ENCODE measurements around the gene NUAK2. TPM values are rescaled to one million over a fixed set of nuclear protein-coding genes. Genes with fewer than 3 reads are reported as not detected.

The NUAK2 gene
- total and polyA plus RNA-seq, 2 donors (not counting 3 experiments of a cell fraction or from before 2014, with no cell fraction given), result 1.8 to 2.5 TPM

DNA sequence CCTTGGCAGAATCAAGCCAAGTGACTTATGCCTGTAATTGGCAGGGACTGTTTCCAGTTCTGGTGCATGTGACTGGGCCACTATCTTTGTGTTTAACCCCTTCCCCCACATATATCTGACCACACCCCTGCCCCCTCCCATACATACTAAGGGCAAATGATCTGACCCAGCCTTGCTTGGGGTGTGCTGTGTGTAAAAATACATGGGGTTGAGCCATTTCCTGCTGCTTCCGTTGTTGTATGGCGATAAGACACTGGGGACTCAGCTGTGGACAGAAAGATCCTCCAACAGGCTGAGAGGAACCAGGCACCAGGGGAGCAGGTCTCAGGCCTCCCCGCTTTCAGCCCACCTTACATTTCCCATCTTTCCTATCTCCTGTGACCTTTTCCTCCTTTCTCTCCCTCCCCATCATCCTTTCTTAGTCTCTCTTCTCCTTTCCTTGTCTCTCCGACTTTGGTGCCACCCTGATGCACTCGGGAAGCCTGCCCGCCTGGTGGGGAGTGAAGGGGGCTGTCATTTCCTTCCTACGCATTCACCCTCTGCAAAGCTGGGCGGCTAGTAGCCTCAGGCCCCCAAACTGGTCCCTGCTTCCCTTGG, 54.1 kb downstream of the NUAK2 start:
- no TSS peak for BruUV-seq (replicated peaks)
- Histone ChIP-seq H3K9me3 (replicated peaks; ENCODE audit: control insufficient read depth, insufficient read depth, low read length) (no peaks in the 10 kb centered on the region), H3K4me3 (replicated peaks in 1 of 3; ENCODE audit: insufficient read depth in 1 of 3, low read depth in 1 of 3, low read length in 3 of 3) (no peak overlapping the region), H3K27ac (ENCODE audit: insufficient read depth, low read depth, low read length) (no peak overlapping the region), H4K20me1 (replicated peaks; ENCODE audit: control insufficient read depth, extremely low read depth, insufficient read depth, low read length) (no peaks in the 10 kb centered on the region), H2AFZ (ENCODE audit: low read depth, low read length) (peak overlapping the region; percentile 7), H3K79me2 (ENCODE audit: control insufficient read depth, insufficient read depth, low read length) (no peaks in the 10 kb centered on the region), H3K9me1 (replicated peaks; ENCODE audit: control insufficient read depth, extremely low read depth, insufficient read depth, low read length) (no peaks in the 10 kb centered on the region), H3K36me3 (ENCODE audit: control insufficient read depth in 2 of 2, extremely low read depth in 1 of 2, insufficient read depth in 2 of 2, low read length in 2 of 2) (no peaks in the 10 kb centered on the region), H3K9ac (replicated peaks; ENCODE audit: extremely low read depth, insufficient read depth, low read length) (no peak overlapping the region), H3K4me1 (ENCODE audit: control insufficient read depth, extremely low read depth, insufficient read depth, low read length) (peaks cover 32% of the 10 kb centered on the region), H3K4me2 (ENCODE audit: insufficient read depth, low read length) (no peak overlapping the region), H3K27me3 (ENCODE audit: control insufficient read depth in 2 of 2, insufficient read depth in 2 of 2, low read length in 2 of 2) (no peaks in the 10 kb centered on the region)
- FAIRE-seq (peak; percentile 64), DNase-seq (ENCODE audit: low read depth, low spot score) (no peak)
- POLR2A ChIA-PET, result no interaction called here
- intact Hi-C loops (cut with micrococcal nuclease), result no loop called here
- CTCF ChIA-PET, result interaction anchor here (1.0 to 1.7 kb wide), 2 partner anchors 58 to 77 kb away, joined by 3 to 4 read pairs; no protein-coding TSS in a partner anchor
- TF ChIP-seq POLR2AphosphoS5 (IDR thresholded peaks at IDR 0.05; ENCODE audit: insufficient read depth, low read depth, low read length) (no peak), GATA2 (IDR thresholded peaks at IDR 0.05; ENCODE audit: insufficient read depth, insufficient read length, low read depth, low read length) (peak; percentile 37)
- dilution Hi-C loops (cut with MboI; ENCODE audit: extremely low pct_ligation_motif_present, low sequenced_read_pairs), result no loop called here

DNA sequence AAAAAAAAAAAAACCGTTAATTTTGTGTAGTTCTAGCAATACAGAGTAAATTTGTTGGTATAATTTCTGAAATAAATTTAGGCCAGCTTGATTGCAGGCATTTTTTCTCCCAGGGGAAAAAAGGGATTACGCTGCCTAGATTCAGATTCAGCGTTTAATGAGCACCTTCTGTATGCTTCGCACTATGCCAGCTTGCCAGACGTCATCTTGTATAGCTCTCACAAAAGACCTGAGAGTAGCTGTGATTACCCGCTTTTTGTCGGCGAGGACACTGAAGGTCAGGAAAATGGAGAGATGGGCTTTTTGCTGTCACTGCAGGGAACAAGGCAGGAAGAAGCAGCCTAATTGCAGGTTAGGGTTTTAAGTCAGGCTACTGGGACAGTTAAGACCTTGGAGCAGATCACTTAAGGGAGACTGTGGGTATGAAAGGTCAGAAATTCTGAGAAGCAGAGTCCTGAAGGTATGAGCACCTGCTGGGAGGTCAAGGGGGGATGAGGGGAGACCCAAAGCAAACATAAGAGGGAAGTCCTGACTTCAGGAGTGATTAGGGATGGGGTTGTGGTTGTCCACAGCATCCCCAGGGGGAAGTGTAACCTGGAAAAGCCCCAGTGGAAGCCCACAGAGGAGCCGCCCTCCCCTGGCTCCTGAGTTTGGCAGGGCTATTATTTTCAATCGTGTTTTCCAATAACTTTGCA, 54.8 kb downstream of the NUAK2 start:
- intact Hi-C loops (cut with micrococcal nuclease) (no loop called here), dilution Hi-C loops (cut with MboI; ENCODE audit: extremely low pct_ligation_motif_present, low sequenced_read_pairs) (no loop called here)
- no peak for FAIRE-seq
- no peaks in the 10 kb centered on the region for H3K9me3 ChIP-seq (replicated peaks; ENCODE audit: control insufficient read depth, insufficient read depth, low read length)
- TF ChIP-seq POLR2AphosphoS5 (IDR thresholded peaks at IDR 0.05; ENCODE audit: insufficient read depth, low read depth, low read length), result no peak
- no peak for TF ChIP-seq FOS (IDR thresholded peaks at IDR 0.05; ENCODE audit: borderline replicate concordance, insufficient read depth, low read length)
- no peak for TF ChIP-seq POLR2A (IDR thresholded peaks at IDR 0.05; ENCODE audit: low read depth, low read length)
- TF ChIP-seq EZH2 (IDR thresholded peaks at IDR 0.05; ENCODE audit: borderline replicate concordance, low read depth, low read length, severe bottlenecking), result no peak
- TF ChIP-seq JUN (IDR thresholded peaks at IDR 0.05; ENCODE audit: borderline replicate concordance, insufficient read depth, insufficient read length, low read depth), result no peak
- TF ChIP-seq MYC (IDR thresholded peaks at IDR 0.05; ENCODE audit: low read depth, low read length), result no peak
- TF ChIP-seq GATA2 (IDR thresholded peaks at IDR 0.05; ENCODE audit: insufficient read depth, insufficient read length, low read depth, low read length), result no peak
- TF ChIP-seq, protein P1, sequence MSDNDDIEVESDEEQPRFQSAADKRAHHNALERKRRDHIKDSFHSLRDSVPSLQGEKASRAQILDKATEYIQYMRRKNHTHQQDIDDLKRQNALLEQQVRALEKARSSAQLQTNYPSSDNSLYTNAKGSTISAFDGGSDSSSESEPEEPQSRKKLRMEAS (IDR thresholded peaks at IDR 0.05; ENCODE audit: insufficient read depth, insufficient read length), result no peak
- TF ChIP-seq, protein P2, sequence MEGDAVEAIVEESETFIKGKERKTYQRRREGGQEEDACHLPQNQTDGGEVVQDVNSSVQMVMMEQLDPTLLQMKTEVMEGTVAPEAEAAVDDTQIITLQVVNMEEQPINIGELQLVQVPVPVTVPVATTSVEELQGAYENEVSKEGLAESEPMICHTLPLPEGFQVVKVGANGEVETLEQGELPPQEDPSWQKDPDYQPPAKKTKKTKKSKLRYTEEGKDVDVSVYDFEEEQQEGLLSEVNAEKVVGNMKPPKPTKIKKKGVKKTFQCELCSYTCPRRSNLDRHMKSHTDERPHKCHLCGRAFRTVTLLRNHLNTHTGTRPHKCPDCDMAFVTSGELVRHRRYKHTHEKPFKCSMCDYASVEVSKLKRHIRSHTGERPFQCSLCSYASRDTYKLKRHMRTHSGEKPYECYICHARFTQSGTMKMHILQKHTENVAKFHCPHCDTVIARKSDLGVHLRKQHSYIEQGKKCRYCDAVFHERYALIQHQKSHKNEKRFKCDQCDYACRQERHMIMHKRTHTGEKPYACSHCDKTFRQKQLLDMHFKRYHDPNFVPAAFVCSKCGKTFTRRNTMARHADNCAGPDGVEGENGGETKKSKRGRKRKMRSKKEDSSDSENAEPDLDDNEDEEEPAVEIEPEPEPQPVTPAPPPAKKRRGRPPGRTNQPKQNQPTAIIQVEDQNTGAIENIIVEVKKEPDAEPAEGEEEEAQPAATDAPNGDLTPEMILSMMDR (IDR thresholded peaks at IDR 0.05; ENCODE audit: extremely low read depth in 1 of 2, insufficient read depth in 1 of 2, low read depth in 1 of 2, low read length in 2 of 2), result no peak
- BruUV-seq (replicated peaks), result no TSS peak
- peaks cover 36% of the 10 kb centered on the region for H3K4me1 ChIP-seq (ENCODE audit: control insufficient read depth, extremely low read depth, insufficient read depth, low read length)
- POLR2A ChIA-PET, result interaction anchor here (0.7 kb wide), 1 partner anchor 1346 kb away, joined by 5 read pairs; no protein-coding TSS in a partner anchor
- DNase-seq (ENCODE audit: low read depth, low spot score), result no peak
- H3K27ac ChIP-seq (ENCODE audit: insufficient read depth, low read depth, low read length), result no peak overlapping the region
- H3K4me3 ChIP-seq (replicated peaks in 1 of 3; ENCODE audit: insufficient read depth in 1 of 3, low read depth in 1 of 3, low read length in 3 of 3), result no peak overlapping the region
- no peak overlapping the region for H3K9ac ChIP-seq (replicated peaks; ENCODE audit: extremely low read depth, insufficient read depth, low read length)
- H2AFZ ChIP-seq (ENCODE audit: low read depth, low read length), result peak overlapping the region; percentile 7
- no peaks in the 10 kb centered on the region for H4K20me1 ChIP-seq (replicated peaks; ENCODE audit: control insufficient read depth, extremely low read depth, insufficient read depth, low read length)
- no peaks in the 10 kb centered on the region for H3K36me3 ChIP-seq (ENCODE audit: control insufficient read depth in 2 of 2, extremely low read depth in 1 of 2, insufficient read depth in 2 of 2, low read length in 2 of 2)
- H3K4me2 ChIP-seq (ENCODE audit: insufficient read depth, low read length), result no peak overlapping the region
- H3K9me1 ChIP-seq (replicated peaks; ENCODE audit: control insufficient read depth, extremely low read depth, insufficient read depth, low read length), result no peaks in the 10 kb centered on the region
- no peaks in the 10 kb centered on the region for H3K27me3 ChIP-seq (ENCODE audit: control insufficient read depth in 2 of 2, insufficient read depth in 2 of 2, low read length in 2 of 2)
- no peaks in the 10 kb centered on the region for H3K79me2 ChIP-seq (ENCODE audit: control insufficient read depth, insufficient read depth, low read length)
- CTCF ChIA-PET, result interaction anchor here (1.5 to 2.7 kb wide), 2 partner anchors 10 to 277 kb away, joined by 5 to 10 read pairs; no protein-coding TSS in a partner anchor
